ENCODE measurements around the gene AFAP1L1.

Gene AFAP1L1

DNA sequence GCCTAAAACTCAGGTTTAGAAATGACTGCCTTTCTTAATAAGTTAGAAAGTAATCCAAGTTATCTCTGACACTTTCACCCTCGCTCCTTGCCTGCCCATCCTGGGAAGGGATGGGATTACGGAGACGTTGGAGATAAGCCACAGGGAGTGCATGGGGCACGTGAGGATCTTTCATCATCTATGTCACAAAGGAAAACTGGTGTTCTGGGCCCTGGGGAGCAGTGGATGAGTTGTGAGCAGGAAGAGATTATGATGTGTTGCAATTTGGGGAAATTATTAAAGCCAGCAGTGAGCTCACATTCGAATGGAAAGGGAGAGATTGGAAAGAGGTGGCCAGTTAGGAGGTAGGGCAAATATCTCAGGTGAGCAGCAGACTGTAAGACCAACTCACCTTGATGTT, 12.8 kb downstream of the AFAP1L1 start:
- no peak for DNase-seq (ENCODE audit: low spot score)

DNA sequence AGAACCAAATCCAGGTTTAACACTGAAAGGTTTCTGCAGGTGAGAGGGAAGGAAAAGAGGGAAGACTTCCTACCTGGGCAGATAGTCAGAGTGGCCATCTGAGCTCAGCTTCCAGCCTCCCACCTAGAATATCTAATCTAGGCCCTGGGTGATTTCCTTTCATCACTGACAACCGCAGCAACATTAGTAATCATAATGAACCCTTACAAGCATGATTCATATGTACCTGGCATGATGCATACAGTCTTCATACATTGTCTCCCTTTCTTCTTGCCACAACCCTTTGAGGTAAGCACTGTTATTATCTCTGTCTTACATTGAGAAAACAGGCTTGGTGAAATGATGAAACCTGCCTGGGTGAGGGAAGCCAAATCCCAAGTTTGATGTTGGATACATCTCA, 13.5 kb downstream of the AFAP1L1 start:
- no peak for DNase-seq (ENCODE audit: low spot score)

DNA sequence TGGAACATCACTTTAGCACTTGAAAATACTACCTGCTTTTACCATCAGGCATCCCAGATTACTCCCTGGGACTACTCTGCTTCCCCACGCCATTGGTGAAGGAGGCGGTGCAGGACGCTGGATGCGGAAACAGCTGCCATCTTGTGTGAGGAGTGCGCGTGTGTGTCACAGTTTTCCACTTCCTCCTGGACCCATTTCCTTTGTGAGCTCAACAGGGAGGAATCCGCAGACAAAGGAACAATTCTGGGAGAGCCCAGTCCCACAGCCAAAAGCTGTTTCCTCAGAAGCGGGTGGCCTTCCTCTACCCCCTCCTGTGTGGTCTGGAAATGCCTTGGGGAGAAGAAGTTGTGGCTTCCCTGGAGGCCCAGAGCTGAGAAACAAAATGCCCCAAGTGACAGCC, 16.8 kb downstream of the AFAP1L1 start:
- DNase-seq (ENCODE audit: low spot score), result no peak

DNA sequence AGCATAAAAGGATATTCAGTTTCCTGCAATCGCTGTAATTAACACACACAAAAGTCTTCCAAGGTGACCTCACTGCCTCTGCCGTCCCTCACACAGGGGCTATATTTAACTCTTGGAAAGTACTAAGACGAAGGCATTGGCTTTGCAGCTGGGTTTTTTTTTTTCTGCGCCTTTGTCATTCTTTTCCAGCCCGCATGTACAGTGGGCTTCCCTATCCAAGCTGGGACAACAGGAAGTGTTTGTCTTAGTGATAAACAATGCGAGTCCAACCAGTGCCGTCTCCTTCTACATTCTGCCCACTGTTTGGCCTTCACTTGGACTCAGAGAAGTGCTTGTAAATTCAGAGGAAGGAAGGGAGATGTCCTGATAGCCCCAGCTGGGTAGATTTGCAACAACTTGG, 17.6 kb downstream of the AFAP1L1 start:
- no peak for DNase-seq (ENCODE audit: low spot score)

DNA sequence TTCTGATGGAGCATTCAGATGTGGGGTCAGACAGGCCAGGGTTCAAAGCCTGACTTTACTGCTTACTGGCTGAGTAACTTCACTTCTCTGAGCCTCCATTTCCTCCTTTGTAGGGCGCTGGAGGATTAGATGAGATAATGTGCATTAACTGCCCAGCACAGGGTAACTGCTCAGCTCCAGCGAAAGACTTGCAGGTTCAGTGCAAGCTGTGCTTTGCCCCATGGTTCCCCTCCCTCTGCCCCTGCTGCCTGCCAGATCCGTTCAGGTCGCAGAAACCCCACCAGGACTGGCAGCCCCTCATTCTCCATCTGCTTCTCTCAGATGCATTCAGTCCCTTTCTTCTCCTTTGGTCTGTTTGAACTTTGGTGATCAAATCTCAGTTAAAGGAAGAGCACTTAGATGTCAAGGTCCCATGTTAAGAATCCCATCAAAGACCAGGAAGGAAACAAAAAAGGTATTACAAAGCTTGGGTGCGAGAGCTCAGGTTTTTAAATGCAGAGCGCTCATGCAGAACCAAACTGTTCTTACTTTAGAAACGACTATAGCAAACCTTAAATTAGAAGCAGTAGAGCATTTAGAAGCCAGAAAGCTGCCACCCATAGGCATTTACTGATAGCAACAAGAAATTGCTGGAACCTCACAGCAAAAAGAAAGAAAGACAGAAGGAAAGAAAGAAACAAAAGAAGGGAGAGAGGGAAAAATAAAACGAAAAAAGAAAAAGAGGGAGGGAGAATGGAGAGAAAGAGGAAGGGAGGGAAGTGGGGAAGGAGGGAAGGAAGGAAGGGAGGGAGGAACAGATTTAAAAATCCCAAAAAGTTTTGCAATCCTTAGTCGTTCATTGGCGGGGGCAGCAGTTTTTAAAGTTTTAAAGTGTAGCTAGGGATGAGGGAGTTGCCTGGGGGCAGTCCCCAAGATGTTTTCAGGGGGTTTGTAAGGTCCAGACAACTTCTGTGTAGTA, 23.5 kb downstream of the AFAP1L1 start:
- peak; percentile 11 for DNase-seq (ENCODE audit: low spot score)

DNA sequence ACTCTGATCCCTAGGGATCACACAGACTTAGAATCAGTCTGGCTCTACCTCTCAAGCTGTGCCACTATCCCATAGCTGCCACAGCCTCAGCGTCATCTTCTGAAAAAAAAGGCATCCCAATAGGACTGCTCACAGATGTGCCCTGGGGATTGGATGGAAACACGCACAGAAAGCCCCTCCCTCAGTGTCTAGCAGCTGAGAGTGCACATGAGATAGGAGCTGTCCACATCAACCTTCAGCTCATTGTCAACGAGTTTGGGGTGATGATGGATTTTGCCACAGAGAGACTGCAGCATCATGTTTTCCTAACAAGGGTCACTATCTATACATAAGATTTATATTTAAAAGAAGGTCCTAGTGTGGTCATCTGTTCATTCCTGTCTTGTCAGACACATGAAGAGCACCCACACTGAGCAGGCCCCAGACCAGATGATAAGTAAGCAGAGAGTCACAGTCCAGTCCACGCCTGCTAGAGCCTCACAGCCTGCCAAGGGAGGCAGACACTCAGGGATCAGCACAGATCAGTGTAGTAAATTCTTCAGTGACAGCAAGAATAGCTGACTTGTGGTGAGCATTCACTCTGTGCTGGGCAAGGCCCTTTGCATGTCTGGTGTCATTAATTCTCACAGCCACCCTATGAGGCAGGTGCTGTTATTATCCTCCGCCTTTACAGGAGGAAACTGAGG, 25.8 kb downstream of the AFAP1L1 start:
- DNase-seq (ENCODE audit: low spot score), result no peak

DNA sequence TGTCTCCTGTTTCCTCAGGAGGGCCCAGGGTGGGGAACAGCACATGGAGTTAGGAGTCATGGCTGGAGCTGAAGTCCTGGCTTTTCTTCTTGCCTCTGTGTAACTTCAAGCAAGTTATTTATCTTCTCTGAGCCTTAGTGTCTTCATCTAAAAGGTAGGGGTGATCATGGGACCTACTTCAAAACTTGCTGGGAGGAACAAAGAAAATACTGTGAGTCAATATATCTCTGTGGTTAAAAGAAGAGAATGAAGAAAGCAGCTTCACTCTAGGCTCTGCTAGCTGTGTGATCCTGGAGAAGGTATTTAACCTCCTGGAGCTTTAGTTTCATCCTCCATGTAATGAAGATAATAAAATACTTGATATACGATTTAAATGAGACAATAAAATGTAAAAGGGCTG, 26.5 kb downstream of the AFAP1L1 start:
- DNase-seq (ENCODE audit: low spot score), result no peak

DNA sequence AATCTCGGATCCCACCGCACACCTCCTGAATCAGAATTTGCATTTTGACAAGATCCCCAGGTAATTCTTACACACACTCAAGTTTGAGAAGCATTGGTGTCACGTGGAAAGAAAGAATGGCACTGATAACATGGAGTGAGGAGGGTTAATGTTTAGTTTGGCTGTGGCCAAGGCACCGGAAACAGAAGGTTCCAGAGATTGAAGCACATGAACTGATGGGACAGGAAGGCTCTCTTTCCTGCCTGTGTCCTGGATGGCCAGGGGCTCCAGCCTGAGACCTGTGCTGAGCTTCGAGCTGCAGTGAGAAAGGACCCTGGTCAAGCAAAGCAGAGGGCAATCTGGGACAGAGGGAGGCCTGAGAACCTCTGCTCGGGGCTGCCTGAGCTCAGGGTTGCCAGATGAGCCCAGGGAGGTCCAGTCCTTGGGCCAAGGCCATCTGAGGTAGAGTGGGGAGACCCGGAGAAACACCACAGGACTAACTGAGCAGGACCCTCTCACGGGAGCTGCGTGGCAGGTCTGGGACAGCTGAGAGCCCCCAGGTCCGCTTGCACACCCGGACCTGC, 27.3 kb downstream of the AFAP1L1 start:
- DNase-seq (ENCODE audit: low spot score), result no peak

DNA sequence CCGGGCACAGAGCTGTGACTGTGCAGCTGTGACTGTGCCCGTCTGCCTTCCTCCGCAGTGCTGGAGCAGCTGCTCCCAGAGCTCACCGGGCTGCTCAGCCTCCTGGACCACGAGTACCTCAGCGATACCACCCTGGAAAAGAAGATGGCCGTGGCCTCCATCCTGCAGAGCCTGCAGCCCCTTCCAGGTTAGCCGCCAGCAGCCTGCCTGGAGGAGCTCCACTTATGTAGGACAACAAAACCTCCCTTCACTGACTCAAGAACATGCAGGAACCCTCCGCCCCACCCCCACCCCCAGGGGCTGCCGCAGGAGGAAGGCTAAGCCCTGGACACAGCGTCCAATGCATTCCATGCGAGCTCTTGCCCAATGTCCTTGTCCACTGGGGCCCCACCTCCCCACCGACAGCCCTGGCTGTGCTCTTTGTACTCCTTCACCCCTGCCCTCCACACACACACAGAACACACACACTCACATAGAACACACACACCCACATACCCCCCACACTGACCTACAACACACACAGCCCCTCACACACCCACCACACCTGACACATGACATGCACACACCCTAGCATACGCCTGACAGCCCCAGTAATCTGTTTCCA, 27.9 kb downstream of the AFAP1L1 start:
- DNase-seq (ENCODE audit: low spot score), result no peak

DNA sequence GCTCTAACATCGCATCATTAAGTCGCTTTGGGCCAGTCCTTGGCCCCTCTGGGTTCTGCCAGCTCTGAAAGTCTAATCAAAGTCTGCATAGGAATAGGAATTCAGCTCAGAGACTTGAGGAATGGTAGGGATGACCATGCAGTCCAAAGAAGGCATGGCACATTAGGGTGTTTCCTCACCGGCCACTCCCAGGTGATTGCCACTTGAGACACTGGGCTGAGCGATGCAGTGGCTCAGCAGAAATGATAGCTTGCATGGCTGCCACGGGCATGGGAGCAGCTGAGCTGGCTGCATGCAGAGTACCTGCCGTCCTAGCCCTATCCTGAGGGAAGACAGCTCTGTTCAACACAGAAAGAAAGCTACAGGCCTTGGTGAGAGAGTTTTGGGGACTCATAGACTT, 28.8 kb downstream of the AFAP1L1 start:
- no peak for DNase-seq (ENCODE audit: low spot score)

DNA sequence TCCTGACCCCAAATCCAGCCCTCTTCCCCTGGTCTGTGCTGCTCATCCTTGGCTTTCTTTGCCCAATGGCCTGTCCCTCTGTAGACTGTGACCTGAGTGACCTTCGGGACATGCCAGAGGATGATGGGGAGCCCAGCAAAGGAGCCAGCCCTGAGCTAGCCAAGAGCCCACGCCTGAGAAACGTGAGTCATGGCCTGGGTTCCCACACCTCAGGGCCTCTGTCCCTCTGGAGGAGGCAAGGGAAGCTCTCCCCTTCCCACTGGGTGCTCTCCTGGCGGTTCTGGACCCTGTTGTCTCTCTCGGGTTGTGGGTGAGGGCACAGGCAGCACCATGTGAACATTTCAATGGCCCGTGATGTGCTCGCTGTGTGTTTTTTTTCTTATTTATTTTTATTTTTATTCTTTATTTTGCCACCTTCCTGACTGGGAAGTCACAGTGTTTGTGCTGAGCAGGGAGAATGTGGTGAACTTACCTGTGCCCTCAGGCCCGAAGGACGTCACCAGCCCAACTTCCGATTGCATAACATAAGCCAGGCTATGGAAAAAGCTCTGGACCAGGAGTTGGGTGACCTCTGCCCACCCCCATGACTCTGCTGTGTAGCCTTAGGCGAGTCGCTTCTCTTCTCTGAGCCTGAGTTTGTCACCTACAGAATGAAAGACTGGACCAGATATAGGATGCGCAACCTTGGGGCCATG, 29.5 kb downstream of the AFAP1L1 start:
- DNase-seq (ENCODE audit: low spot score), result no peak

DNA sequence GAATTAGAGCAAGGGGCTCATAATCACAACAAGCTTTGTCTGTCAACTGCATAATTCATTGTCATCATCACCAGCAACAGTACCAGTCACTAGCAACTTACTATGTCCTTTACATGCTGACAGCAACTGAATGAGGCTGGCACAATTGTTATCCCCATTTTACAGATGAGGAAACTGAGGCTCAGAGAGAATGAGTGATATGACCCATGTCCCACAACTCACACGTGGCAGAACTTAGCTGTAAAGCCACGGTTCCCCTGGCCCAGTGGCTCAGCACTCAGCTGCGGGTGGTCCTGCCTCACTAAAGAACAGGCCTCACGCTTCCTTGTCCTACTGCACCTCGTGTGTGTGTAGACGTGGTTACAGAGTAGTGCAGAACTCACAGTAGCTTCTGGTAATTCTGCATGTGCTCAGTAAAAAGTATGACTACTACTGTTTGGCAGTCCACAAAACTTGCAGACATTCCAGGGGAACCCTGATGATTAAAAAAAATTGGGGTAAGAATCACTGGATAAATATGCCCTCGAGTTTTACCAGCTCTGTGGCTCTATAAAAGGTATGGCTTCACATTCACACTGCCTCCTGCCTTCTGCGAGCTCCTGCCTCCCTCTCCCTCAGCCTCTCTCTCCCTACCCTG, 30.2 kb downstream of the AFAP1L1 start:
- DNase-seq (ENCODE audit: low spot score), result no peak

DNA sequence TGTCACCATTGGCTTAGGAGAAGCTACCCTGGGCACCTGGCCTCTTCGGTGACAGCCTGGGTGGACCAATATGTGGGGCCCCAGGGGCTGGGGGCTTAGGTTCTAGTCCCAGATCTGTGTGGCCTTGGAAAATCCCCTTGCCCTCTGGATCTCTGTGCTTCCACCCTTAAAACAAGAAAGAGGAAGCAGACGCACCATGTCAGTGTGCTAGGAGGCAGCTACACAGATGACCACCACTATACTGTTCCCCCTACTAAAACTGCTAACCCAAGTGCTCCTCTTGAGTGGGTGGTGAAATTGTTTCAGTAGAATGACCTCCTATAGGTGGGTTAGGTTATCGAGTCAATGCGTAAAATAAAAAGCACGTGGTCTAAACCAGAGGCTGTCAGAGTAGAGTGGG, 31.0 kb downstream of the AFAP1L1 start:
- DNase-seq (ENCODE audit: low spot score), result no peak

DNA sequence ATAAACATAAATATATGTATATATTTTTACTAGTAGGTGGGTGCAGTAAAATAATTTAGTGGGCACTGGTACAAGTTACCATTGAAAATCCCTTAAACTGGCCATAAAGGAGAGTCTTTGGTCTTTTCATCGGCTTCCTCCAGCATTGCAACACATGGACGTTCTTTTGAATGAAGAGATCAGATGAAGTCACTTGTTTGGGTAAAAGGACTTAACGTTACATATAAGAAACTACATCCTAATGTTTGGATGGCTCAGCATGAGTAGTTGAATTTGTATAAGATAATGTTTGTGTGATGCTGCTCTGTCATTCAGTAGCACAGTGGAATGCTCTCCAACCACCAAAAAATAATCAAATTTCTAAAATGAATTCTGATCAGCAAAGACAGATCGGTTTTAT, 31.6 kb downstream of the AFAP1L1 start:
- DNase-seq (ENCODE audit: low spot score), result no peak

DNA sequence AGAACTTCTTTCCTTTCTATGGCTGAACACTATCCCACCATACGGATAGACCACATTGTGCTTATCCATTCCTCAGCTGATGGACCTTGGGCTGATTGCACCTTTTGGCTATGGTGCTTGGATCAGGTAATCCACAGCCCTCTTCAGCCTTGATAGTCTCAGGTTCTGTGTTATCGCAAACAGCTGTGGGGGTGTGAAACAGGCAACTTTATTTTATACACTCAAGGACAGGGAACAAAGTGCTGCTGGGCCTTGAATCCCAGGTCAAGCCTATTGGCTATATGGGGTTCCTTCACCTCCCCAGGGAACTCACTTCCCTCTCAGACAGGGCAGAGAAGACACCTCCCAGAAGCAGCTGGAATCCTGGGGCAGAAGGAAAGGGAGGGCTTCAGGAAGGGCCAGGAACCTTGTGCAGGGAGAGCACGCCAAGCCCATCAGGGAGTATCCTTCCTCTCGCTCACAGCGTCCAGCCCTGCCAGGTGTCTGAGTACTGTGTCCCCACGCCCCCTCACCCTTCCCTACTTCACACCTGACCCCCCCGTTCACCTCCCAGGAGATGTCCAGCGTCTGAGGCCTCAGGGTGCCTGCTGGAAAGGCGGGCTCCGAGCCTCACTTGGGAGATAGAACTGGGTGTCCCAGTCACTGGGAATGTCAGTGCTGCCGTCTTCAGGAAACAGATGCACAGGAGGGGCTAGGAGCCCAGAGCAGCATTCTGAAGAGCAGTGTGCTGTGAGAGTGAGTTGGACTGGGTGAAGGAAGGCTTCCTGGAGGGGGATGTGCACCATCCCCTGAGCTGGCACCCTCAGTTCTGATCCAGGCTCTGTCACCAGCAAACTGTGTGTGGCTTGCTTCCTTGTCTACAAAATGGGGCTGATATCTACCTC, 32.8 kb downstream of the AFAP1L1 start:
- DNase-seq (ENCODE audit: low spot score), result no peak

DNA sequence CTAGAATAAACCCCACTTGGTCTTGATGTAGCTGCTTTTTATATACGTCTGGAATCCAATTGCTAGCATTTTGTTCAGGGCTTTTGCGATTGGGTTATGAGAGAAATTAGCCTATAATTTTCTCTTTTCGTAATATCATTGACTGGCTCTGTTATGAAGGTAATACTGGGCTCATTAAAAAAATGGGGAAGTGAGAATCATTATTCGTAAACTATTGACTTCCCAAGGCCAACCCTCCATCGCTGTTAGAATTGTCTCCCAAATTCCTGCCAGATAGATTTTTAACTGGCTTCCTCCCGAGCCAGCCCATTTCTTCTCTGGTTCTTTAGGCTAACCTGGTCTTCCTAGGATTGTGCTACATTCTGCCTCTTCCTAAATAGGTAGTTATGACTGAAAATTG, 37.7 kb downstream of the AFAP1L1 start:
- DNase-seq (ENCODE audit: low spot score), result no peak

DNA sequence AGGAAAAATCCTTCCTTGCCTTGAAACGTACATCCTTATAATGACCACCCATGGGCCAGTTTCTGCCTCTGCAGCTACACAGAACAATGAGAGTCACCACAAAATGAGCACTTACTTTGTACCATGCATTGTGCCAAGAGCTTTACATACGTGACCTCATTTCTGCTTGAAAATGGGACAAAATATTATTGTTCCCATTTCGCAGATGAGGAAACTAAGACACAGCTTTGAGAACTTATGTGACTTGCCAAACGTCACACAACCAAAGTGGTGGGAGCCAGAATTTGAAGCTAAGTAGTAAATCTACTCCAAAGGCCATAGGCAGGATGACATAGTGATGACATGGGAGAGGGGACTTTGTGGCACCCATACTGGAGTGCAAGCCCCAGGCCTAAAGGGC, 38.8 kb downstream of the AFAP1L1 start:
- no peak for DNase-seq (ENCODE audit: low spot score)

DNA sequence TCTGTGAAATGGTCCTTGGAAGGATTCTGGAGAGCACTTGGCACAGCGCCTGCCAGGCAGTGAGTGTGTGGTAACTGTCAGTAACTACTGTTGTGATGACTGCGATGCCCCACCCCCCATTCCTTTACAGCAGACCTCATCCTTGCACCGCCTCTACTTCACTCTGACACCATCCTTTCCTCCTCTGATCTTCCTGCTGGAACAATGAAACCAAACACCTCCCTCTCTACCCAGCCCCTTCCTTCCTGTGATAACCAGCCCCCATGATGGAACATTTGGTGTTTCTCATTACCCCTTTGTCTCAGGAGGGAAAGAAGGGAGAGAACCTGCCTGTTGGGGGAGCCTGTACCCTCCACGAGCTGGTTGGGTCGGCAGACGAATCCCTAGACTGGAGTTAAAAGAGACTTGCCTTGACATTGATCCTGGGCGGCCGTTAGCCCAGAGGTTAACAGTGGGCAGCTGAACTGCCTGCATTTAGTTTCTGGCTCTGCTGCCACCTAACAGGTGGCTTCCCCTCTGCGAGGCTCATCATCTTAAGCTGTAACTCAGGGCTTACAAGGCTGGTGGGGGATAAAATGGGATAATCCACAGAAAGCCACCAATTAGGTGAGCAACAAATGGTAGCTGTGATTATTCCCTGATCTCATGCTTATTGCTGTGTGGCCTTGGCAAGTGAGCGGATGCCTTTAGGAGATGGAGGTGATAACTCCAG, 39.4 kb downstream of the AFAP1L1 start:
- no peak for DNase-seq (ENCODE audit: low spot score)

DNA sequence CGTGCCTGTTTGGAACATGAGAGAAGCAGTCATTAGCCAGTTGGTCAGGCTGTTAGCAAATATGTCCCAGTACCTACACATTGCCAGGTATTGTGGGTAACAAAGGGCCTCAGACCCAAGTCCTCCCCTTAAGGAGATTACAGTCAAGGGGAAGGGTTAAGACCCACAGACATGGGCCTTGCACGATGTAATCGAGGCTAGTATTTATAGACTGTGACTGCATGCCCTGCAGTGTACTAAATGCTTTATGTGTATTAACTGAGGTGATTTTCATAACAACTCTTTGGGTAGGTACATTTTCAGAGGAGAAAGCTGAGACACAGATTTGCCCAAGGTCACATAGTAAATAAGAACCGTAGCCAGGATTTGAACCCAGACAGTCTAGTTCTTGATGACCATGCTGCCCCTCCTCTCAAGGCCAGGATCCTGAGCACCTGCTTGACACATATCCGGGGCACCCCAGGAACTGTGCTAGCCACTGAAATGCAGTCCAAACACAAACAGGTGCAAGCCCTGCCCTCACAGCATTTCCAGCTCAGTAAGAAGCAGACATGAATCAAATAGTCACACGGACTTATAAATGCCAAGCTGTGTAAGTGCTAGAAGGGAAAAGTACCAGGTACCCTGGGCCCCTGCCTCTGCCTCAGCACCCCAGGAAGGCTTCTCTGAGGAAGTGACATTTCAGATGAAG, 41.6 kb downstream of the AFAP1L1 start:
- DNase-seq (ENCODE audit: low spot score), result no peak
